ENCODE results near the gene STK24.
"Not testable (repeated sequence)": the region's sequence is repeated elsewhere in the genome, so short reads cannot be mapped to it uniquely, and the experiment has no call there.

STK24 gene

DNA sequence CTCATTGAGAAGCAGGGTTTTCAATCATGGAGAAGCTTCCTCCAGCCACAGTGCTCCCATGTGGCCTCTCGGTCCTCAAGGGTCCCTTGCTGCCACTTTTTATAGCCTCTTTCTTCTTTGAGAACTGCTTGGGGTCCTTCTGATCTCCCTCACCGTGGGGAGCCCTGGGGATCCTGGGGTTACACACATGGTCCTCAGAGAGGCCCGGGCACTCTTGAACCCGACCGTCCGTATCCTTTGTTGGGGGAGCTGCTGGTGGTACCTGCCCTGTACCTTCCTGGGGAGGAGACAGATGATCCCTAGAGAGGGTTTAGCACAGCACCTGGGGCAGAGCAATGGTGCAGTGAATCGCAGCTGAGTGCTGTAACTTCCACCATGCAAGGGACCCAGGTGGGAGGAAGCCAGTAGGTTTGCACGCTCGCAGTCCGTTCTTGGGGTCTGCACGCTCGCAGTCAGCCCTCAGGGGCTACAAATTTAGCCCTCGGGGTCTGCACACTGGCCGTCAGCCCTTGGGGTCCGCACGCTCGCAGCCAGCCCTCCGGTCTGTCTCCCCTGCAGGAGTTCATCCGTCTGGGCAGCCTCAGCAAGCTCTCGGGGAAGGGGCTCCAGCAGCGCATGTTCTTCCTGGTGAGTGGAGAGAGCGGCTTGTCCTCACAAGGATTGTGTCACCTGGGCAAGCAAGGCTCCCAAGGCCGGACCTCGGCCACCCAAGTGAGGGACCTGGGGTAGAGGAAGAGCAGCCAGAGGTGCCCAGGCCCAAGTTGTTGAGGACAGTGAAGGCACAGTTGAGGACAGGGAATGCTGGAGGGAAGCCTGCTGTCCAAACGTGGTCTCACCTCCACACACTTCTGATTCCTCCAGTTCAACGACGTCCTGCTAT, 138.4 kb downstream of the STK24 start:
- DNase-seq (ENCODE audit: low read depth, low spot score): no peak

DNA sequence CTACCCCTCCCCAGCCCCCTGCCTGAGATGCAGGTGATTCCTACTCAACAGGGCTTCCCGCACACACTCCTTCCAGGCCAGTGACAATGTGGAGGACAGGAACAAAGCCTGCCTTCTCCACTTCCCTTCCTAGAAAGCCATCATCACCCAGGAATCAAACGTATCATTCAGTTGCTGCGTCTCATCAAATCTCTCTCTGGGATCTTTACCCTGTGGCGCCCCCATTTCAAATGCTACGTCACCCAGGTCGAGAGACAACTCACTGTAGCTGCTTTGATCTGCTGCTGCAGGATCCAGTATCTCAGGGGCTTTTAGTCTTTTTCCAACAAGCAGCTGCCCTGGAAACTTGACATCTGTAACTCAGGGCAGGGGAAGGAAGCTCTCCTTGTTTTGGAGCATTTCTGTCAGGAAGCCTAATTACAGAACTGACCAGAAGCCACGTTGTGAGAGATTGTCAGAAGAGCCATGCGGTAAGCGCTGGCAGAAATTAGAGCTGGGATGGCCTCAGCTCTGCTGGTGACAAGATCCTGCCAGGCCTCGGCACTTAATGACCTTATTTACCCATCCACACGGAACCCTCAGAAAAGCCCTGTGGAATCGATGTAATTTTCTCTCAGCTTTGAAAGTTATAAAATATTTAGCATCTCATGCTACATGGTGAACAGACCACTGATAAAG, 140.5 kb downstream of the STK24 start:
- no peak for DNase-seq (ENCODE audit: low read depth, low spot score)

DNA sequence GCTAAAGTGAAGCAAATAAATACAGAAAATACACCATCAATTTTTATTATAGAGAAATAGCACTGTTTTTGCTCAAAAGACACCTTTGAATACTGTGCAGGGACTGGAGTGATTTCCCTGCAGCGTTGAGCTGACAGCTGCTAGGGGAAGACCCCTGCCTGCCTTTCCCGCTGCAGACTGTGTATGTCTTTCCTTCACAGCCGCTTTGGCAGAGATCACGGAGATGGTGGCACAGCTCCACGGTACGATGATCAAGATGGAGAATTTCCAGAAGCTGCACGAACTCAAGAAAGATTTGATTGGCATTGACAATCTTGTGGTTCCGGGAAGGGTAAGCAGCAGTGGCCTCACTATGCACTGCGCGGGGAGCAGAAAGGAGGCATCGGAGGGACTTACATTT, 141.5 kb downstream of the STK24 start:
- DNase-seq (ENCODE audit: low read depth, low spot score): no peak

DNA sequence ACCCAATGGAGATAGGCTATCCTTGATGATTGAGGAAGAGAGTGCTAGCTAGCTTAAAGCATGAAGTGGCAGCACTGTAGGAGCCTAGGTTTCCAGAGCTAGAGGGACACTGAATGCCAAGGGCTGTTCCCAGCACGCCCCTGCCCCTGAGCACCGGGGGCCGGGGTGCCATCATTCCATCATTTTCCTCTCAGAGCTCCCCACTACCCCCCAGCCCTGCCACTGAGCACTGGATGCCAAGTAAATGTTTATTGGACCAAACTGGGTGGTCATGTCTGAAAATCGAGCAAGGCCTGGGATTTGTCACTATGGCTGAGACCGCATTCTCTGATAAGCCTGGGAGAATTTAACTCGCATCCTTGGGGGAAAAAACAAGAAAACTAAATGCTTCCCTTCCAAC, 142.8 kb downstream of the STK24 start:
- no peak for DNase-seq (ENCODE audit: low read depth, low spot score)

DNA sequence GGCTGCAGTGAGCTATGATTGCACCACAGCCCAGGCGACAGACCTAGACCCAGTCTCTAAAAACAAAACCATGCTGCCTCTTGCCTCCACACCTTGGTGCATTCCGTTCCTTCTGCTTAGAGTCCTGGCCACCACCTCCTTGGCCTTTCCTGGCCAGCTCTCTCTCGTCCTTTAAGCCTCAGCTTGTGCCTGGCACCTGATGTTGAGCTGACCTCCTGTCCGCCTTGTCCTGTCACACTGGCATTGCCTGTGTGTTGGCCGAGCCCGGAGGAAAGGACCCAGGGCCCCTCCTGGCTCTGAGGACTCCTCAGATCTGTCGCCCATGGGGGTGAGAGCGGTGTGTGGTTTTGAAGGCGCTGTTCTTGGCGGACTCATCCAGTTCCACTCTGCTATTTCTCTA, 143.3 kb downstream of the STK24 start:
- DNase-seq (ENCODE audit: low read depth, low spot score): no peak

DNA sequence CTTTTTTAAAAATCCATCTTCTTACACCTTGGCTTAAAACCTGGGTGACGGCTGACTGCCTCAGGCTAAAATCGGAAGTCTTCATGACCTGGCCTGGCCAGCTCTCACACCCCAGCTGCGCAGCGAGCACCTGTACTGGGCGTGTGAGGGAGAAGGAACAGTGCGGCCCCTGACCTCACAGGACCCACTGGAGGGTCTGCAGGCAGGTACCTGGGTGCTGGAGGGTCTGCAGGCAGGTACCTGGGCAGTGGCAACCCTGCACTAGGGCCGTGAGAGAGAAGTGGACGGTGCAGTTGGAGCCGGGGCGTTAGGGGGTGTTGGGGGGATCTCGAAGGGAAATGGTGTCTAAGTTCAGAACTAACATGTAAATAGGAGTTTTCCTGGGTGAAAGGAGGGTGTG, 144.3 kb downstream of the STK24 start:
- no peak for DNase-seq (ENCODE audit: low read depth, low spot score)

DNA sequence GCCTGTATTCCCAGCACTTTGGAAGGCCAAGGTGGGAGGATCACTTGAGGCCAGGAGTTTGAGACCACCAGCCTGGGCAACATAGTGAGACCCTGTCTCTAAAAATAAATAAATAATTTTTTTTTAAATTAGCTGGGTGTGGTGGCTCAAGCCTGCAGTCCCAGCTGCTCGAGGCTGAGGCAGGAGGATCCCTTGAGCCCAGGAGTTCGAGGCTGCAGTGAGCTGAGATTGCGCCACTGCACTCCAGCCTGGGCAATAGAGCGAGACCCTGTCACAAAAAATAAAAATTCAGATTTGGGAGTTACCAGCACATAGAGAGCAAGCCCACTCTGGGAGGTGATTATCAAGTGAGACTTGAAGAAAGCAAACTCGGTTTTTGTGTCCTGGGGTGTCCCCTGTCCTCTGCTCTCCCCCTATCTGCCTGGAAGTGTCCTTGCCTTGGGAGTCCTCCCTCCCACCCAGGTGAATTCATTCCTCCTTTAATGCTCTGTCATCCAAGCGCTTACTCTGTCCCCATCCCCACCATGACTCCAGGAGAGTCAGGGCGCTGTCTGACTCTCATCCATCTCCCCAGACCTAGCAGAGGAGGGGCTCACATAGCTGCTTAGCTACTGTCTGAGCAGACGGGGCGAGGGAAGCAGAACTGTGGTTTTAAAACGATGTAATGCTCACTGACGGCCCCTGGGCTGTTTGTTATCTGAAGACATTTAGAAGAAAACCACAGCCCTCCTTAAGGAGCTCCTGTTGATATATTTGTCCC, 146.8 kb downstream of the STK24 start:
- no peak for DNase-seq (ENCODE audit: low read depth, low spot score)

DNA sequence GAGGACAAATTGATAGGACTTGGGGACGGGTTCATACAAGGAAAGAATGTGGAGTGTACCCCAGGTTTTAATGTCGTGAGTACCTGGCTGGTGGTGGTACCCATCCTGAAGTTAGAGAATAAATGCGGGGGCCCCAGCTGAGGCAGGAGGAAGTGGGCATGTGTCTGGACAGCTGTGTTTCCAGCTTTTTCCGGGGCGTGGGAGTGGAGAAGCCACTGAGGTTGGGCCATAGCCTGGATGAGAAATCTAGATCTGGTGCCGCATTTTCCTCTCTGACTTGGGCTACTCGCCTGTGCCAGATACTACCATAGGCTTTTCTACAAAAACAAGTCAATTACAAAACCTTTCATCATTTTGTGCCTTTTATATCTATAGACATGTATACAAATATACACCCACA, 147.4 kb downstream of the STK24 start:
- no peak for DNase-seq (ENCODE audit: low read depth, low spot score)

DNA sequence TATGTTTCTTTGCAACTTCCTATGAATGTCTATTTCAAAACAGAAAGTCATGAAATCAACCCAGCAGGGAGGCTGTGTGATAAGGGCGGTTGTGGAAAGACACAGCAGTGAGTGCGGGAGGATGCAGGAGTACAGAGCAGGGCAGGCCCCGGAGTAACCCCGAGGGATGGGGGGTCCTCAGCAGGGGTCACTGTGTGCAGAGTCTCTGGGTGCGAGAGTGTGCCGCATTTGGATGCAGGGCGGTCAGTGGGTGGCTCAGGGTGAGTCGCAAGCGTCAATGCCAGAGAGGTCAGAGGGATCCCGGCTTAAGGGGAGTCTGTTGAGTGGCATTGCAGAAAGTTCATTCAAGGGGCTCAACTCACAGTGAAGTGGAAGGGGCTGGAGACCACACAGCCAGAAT, 147.8 kb downstream of the STK24 start:
- DNase-seq (ENCODE audit: low read depth, low spot score): no peak

DNA sequence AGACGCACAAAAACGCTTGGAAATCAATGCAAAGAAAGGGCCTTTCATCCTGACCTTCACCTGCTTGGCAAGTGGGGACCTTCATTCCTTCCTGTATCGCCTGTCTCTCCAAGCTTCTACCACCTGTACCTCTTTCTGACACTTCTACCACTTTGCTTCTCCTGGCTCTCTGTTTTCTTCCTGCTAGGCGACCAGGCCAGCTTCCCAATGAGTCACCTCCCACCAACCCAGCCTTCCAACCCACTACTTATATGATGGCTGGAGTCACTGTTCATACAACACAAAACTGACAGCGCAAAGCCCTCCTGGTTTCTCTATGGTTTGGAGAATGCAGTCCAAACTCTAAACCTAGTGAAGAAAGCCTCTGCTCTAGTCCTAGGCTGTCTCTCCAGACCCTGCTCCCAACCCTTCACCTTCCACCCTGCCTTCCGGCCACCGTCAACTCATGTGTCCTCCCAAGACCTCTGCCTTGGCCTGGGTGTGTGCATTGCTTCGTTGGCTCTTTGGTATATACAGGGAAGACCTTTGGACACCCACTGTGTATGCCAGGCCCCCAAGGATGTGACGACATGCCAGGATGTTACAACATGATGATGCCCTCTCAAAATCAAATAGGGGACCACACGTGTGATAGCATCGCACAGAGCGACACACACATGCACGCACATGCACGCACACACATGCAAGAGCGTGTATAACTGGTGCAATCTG, 148.5 kb downstream of the STK24 start:
- DNase-seq (ENCODE audit: low read depth, low spot score): no peak

DNA sequence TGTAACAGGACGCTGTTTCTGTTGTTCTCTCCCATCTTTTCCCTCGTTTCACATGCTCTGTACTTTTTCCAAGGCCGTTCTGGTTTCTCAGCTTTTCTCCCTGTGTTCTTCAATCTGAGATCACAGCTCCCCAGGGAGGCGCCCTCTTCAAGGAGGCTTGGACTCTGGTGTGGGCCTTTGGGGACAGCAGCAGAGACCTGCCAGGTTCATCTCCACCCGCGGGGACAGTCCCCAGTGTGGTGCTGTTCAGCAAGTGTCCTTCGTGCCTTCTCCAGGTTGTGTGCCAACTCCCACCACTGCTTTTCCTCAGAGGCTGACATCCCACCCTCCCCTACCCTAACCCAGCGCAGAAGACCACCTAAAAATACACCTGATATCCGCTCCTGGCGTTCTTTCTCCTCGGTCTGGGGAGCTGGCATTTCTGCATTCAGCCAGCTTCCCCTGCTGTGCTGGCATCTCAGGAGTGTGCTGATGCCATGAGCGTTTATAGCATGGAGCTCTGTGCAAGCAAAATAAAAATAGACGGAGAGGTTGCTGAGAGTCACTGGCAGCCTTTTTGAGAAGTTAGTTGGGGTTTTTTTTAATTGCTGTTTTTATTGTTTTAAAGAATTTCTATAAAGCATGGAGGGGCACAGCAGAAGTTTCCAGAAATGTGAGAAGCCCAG, 149.4 kb downstream of the STK24 start:
- no peak for DNase-seq (ENCODE audit: low read depth, low spot score)

DNA sequence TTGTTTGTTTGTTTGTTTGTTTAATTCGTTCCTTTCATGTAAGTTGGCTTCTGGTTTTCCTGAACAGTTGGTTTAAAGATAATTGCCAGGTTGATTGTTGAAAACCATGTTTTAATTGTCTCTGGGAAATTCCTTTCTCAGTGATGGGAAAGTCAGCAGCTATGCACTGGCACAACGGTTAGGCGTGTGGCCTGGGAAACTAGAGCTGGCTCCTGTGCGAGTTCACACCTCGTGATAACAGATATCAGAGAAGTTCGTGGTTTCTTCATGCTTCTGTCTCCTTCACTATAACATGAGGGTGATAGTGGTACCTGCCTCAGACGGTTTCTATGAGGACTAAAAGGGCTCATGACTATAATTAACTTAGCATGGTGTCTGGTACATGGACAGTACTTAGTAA, 153.5 kb downstream of the STK24 start:
- DNase-seq (ENCODE audit: low read depth, low spot score): no peak

DNA sequence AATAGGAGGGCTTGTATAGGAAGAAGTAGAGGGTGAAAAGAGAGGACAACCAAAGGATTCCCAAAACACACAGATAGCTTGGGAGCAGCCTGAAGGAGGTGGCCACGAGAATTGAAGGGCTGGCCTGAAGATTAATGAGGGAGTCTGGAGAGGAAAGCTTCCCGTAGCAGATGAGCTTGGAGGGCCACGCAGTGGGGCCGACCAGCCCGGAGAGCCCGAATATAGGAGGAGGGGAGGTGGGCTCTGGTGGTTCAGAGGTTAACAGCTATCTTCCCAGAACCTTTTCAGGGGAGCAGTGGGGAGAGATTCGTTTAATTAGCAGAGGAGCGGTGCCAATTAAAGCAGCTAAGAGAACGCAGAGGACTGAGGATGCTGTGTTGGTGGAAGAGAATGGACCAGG, 154.9 kb downstream of the STK24 start:
- DNase-seq (ENCODE audit: low read depth, low spot score): no peak

DNA sequence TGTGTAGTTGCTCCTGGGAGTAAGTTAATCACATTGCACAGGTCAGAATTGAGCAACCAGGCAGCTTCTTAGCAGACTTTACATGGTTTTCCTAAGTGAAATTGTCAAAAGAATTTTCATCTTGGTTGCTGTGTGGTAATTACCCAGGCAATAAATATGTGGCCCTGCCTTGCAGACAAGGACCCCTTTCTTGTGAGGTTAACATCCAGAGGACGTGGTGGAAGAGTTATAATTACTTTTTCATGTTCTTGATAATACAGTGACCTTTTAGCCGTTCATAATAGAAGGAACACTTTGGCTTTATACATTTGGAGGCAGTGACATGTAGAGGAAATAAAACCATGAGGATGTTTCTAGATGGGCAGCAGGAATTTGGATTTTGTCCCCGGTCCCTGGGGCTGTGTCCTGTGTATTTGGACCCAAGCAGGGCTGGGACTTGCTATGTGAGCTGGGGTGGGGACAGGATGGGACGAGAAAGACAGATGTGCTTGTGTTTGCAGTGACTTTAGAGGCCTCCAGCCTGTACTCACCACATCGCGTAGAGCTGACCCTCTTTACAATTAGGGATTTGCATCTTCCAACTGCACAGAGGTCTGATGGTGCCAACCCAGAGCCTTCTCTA, 156.2 kb downstream of the STK24 start:
- no peak for DNase-seq (ENCODE audit: low read depth, low spot score)

DNA sequence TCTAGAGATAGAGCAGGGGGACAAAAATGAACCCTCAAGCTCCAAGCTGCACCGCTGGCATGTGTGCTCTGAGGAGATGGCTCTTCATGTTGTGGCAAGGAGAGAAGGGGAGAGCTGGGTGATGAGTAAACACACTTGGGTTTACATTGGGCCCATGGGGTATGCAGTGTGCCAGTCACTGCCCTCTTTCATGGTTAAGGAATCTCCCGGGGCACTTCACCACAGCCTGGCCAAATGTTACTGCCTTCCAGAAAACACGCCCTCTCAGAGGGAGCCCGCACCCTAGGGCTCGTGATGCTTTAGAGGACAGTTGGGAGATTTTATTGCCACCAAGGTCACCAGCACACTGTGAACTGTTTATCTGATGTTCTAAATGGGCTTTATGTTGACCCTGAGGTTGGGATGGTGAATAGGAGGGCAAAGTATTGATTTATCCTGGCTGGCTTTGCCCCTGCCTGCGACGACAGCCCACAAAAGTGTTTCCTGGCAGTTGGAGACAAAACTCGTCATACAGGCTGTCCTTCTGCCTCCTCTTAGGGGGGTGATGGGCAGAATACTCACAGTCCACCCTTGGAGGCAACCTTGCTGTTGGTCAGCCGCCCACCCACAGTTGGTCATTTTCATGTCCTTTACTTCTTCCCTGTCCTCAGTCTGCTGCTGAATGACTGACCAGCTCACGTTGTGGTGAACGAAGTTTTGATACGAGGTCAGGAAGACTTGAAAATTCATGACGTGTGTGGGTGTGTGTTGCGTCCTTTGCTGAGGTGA, 156.9 kb downstream of the STK24 start:
- no peak for DNase-seq (ENCODE audit: low read depth, low spot score)

DNA sequence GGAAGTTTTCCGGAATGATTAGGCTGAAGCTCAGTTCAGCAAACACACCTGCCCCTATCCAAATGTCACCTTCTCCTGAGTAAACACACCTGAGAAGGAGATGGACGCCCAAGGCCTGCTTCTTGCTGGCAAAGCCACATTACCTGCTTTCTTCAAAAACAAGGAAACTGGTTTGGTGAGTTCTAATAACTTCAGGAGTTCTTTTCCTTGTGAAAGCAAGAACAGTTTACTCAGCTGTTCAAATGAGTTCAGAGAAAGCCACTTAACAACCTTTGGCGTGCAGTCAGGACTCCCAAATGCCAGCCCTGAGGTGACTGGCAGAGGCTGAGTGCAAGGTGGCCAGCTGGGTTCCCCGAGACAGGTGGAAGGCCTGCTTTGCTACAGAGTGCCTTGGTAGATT, 160.5 kb downstream of the STK24 start:
- no peak for DNase-seq (ENCODE audit: low read depth, low spot score)

DNA sequence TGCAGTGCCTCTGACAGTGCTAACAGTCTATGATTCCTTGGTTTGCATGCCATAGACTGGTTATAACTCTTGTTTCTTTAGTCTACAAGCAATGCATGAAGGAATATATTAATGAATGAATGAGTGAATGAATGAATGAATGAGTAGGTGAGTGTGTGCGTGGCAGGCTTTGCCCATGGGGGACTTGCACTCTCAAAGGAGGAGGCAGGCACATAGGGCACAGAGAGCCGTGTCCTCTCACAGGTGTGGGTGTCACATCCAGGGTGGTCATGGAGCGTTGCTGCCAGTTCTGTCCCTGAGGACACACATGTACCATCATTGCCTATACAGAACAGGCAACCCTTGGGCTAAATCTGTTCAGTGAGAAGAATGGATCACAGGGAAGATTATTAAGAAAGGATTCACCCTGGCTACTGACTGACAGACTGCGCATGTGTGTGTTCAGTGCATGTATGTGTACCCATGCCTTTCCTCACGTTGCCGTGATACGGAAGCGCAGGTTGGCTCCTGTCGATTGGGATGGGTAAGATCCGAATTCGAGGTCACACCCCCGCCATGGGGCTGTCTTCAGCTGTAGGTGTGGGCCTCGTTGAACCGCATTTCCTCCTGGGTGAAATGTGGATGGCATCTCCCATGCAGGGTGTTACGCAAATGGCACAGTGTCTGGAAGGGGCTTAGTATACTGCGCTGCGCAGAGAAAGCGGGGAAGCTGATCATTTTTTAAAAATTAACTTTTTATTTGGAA, 161.4 kb downstream of the STK24 start:
- DNase-seq (ENCODE audit: low read depth, low spot score): no peak

DNA sequence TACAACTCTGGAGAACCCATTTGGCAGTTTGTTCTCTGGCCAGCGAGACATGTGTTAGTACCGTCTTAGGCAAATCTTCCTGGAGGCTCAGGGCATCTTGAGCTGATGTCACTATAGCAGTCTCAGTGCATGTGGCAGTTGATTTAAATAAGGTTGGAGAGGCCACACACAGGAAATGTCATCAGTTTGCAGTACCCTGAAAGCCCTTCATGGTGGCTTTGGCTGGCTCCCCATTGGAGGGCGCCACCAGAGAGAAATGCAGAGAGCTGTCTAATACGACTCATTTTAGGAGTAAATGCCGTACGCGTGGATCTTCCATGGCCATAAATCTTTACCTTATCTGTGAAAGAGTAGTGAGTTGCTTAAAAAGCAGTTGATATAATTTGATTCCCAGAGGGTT, 163.1 kb downstream of the STK24 start:
- no peak for DNase-seq (ENCODE audit: low read depth, low spot score)

DNA sequence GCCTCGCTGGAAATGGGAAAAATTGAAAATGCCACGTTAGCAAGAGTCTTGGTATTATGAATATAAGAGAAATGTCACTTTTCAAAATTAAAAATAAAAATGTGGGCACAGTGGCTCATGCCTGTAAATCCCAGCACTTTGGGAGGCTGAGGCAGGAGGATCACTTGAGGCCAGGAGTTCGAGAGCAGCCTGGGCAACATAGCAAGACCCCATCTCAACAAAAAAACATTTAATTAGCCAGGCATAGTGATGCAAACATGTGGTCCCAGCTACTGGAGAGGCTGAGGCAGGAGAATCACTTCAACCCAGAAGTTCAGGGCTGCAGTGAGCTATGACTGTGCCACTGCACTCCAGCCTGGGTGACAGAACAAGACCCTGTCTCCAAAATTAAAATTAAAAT, 163.6 kb downstream of the STK24 start:
- not testable (repeated sequence) for DNase-seq (ENCODE audit: low read depth, low spot score)
